ENCODE results near the gene AMIGO1.
"Not testable (repeated sequence)": the region's sequence is repeated elsewhere in the genome, so short reads cannot be mapped to it uniquely, and the experiment has no call there.

AMIGO1 gene

DNA sequence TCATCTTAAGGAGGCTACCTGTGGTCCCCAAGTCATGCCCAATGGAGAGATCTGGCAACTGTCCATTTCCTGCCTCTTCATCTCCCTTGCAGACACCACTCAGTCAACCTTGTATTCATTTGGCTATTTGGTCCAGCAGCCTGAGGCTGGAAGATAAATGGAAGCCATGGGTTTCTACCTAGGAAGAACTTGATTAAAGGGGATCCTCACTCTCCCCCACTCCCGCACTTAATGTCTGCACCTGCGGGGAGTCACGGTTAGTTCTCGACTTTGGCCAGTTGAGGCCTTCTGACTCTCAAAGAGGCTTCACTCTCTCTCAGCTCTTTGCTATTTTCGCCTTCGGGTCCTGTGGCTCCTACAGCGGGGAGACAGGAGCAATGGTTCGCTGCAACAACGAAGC, 34.3 kb downstream of the AMIGO1 start:
- Histone ChIP-seq H3K4me2 (ENCODE audit: low read depth, low read length, poor library complexity, severe bottlenecking) (no peak overlapping the region), H3K79me2 (ENCODE audit: insufficient read depth, low read length) (no peaks in the 10 kb centered on the region), H3K9me3 (ENCODE audit: insufficient read depth, low read depth, low read length) (no peaks in the 10 kb centered on the region), H2AFZ (ENCODE audit: low read length) (no peak overlapping the region), H3K36me3 (ENCODE audit: insufficient read depth, low read length) (no peaks in the 10 kb centered on the region), H3K4me3 (ENCODE audit: low read length, poor library complexity, severe bottlenecking) (no peak overlapping the region), H3K27me3 (ENCODE audit: insufficient read depth, low read length, poor library complexity, severe bottlenecking) (no peaks in the 10 kb centered on the region), H4K20me1 (ENCODE audit: insufficient read depth, low read length, poor library complexity, severe bottlenecking) (no peaks in the 10 kb centered on the region), H3K9ac (ENCODE audit: low read depth, low read length, poor library complexity, severe bottlenecking) (no peak overlapping the region), H3K4me1 (ENCODE audit: insufficient read depth, low read length, poor library complexity, severe bottlenecking) (peaks cover 9% of the 10 kb centered on the region), H3F3A (ENCODE audit: low read depth) (no peaks in the 10 kb centered on the region), H3K9me2 (replicated peaks; ENCODE audit: low read depth, low read length) (no peaks in the 10 kb centered on the region)
- TF ChIP-seq EZH2phosphoT487 (IDR thresholded peaks at IDR 0.05; ENCODE audit: borderline replicate concordance) = no peak
- TF ChIP-seq, protein P1, sequence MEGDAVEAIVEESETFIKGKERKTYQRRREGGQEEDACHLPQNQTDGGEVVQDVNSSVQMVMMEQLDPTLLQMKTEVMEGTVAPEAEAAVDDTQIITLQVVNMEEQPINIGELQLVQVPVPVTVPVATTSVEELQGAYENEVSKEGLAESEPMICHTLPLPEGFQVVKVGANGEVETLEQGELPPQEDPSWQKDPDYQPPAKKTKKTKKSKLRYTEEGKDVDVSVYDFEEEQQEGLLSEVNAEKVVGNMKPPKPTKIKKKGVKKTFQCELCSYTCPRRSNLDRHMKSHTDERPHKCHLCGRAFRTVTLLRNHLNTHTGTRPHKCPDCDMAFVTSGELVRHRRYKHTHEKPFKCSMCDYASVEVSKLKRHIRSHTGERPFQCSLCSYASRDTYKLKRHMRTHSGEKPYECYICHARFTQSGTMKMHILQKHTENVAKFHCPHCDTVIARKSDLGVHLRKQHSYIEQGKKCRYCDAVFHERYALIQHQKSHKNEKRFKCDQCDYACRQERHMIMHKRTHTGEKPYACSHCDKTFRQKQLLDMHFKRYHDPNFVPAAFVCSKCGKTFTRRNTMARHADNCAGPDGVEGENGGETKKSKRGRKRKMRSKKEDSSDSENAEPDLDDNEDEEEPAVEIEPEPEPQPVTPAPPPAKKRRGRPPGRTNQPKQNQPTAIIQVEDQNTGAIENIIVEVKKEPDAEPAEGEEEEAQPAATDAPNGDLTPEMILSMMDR (conservative IDR thresholded peaks at IDR 0.05; ENCODE audit: low read length) = no peak

DNA sequence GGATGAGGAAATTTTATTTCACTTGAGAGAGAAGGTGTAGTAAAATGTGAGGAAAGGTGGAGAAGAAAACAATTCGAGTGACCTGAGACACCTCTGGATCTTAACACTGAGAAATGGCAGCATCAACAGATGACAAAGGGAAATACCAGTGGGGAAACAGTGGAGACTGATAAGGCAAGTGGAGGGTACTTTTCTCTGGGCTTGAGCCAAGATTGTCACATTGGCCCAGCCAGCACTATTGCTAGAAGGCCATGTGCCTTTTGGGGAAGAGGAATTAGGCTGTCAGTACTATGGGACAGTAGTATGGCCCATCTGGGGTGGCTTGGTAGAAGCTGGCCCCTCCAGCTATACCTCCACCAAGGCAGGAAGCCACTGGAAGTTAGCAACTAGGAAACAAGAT, 34.8 kb downstream of the AMIGO1 start:
- no peaks in the 10 kb centered on the region for H3K79me2 ChIP-seq (ENCODE audit: insufficient read depth, low read length)
- peaks cover 9% of the 10 kb centered on the region for H3K4me1 ChIP-seq (ENCODE audit: insufficient read depth, low read length, poor library complexity, severe bottlenecking)
- no peak overlapping the region for H3K4me2 ChIP-seq (ENCODE audit: low read depth, low read length, poor library complexity, severe bottlenecking)
- H3F3A ChIP-seq (ENCODE audit: low read depth) = no peaks in the 10 kb centered on the region
- no peaks in the 10 kb centered on the region for H3K36me3 ChIP-seq (ENCODE audit: insufficient read depth, low read length)
- TF ChIP-seq, protein P1 (conservative IDR thresholded peaks at IDR 0.05; ENCODE audit: low read length) = no peak
- no peaks in the 10 kb centered on the region for H3K9me2 ChIP-seq (replicated peaks; ENCODE audit: low read depth, low read length)
- no peaks in the 10 kb centered on the region for H3K27me3 ChIP-seq (ENCODE audit: insufficient read depth, low read length, poor library complexity, severe bottlenecking)
- H3K9ac ChIP-seq (ENCODE audit: low read depth, low read length, poor library complexity, severe bottlenecking) = no peak overlapping the region
- H2AFZ ChIP-seq (ENCODE audit: low read length) = no peak overlapping the region
- no peaks in the 10 kb centered on the region for H4K20me1 ChIP-seq (ENCODE audit: insufficient read depth, low read length, poor library complexity, severe bottlenecking)
- no peak overlapping the region for H3K4me3 ChIP-seq (ENCODE audit: low read length, poor library complexity, severe bottlenecking)
- H3K9me3 ChIP-seq (ENCODE audit: insufficient read depth, low read depth, low read length) = no peaks in the 10 kb centered on the region

DNA sequence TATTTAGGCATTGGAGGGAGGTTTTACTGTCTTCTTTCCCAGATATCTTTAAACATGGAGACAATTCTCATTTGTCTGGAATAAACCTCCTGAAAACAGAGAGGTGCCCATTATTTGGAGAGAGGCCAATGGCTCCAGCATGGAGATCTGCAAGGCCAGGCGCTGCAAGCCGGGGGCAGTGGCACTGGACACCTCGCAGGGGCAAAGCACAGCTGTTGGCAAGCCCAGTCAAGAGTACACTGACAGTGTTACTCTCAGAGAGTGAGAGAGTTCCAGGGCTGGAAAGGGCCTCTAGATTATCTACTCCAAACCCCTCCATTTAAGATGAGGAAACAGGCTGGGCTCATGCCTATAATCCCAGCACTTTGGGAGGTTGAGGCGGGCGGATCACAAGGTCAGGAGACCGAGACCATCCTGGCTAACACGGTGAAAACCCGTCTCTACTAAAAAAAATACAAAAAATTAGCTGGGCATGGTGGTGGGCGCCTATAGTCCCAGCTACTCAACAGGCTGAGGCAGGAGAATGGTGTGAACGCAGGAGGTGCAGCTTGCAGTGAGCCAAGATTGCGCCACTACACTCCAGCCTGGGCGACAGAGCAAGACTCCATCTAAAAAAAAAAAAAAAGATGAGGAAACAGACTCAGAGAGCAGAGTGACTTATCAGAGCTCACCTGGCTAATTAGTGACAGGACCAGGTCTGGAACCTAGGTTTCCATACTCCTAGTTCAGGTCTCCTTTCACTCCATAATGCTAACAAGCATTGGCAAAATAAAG, 36.1 kb downstream of the AMIGO1 start:
- H4K20me1 ChIP-seq (ENCODE audit: insufficient read depth, low read length, poor library complexity, severe bottlenecking); H3F3A ChIP-seq (ENCODE audit: low read depth); H3K79me2 ChIP-seq (ENCODE audit: insufficient read depth, low read length); H3K4me2 ChIP-seq (ENCODE audit: low read depth, low read length, poor library complexity, severe bottlenecking); H3K9ac ChIP-seq (ENCODE audit: low read depth, low read length, poor library complexity, severe bottlenecking); H3K4me3 ChIP-seq (ENCODE audit: low read length, poor library complexity, severe bottlenecking); H2AFZ ChIP-seq (ENCODE audit: low read length); H3K9me3 ChIP-seq (ENCODE audit: insufficient read depth, low read depth, low read length); H3K36me3 ChIP-seq (ENCODE audit: insufficient read depth, low read length); H3K9me2 ChIP-seq (replicated peaks; ENCODE audit: low read depth, low read length); H3K27me3 ChIP-seq (ENCODE audit: insufficient read depth, low read length, poor library complexity, severe bottlenecking): not testable (repeated sequence)
- H3K4me1 ChIP-seq (ENCODE audit: insufficient read depth, low read length, poor library complexity, severe bottlenecking) = peaks cover 11% of the 10 kb centered on the region

DNA sequence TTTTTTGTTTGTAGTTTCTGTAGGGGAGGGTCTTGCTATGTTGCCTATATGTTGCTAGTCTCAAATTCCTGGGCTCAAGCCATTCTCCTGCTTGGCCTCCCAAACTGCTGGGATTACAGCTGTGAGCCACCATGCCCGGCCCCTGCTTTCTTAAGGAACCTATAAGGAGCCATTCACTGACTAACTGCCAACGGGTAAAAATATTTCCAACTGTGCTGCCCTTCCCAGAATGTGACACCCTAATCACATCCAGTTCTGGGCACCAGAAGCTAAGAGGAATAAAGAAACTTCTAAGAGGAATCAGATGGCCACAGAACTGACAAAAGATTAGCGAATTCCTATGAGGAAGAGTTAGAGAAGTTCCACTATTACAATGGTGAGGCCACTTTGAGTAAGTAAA, 36.7 kb downstream of the AMIGO1 start:
- H3K36me3 ChIP-seq (ENCODE audit: insufficient read depth, low read length) = no peaks in the 10 kb centered on the region
- no peak overlapping the region for H3K4me2 ChIP-seq (ENCODE audit: low read depth, low read length, poor library complexity, severe bottlenecking)
- H3K9me3 ChIP-seq (ENCODE audit: insufficient read depth, low read depth, low read length) = no peaks in the 10 kb centered on the region
- H3K27me3 ChIP-seq (ENCODE audit: insufficient read depth, low read length, poor library complexity, severe bottlenecking) = no peaks in the 10 kb centered on the region
- H3K9me2 ChIP-seq (replicated peaks; ENCODE audit: low read depth, low read length) = no peaks in the 10 kb centered on the region
- H2AFZ ChIP-seq (ENCODE audit: low read length) = no peak overlapping the region
- H3K79me2 ChIP-seq (ENCODE audit: insufficient read depth, low read length) = no peaks in the 10 kb centered on the region
- peaks cover 6% of the 10 kb centered on the region for H3K4me1 ChIP-seq (ENCODE audit: insufficient read depth, low read length, poor library complexity, severe bottlenecking)
- no peaks in the 10 kb centered on the region for H3F3A ChIP-seq (ENCODE audit: low read depth)
- H3K9ac ChIP-seq (ENCODE audit: low read depth, low read length, poor library complexity, severe bottlenecking) = no peak overlapping the region
- no peak overlapping the region for H3K4me3 ChIP-seq (ENCODE audit: low read length, poor library complexity, severe bottlenecking)
- no peak for TF ChIP-seq EZH2phosphoT487 (IDR thresholded peaks at IDR 0.05; ENCODE audit: borderline replicate concordance)
- TF ChIP-seq, protein P1 (conservative IDR thresholded peaks at IDR 0.05; ENCODE audit: low read length) = no peak
- no peaks in the 10 kb centered on the region for H4K20me1 ChIP-seq (ENCODE audit: insufficient read depth, low read length, poor library complexity, severe bottlenecking)

All from Loucy (cell line).